Measurements from ENCODE around the gene TMEM117. TPM values are rescaled to one million over a fixed set of nuclear protein-coding genes. Genes with fewer than 3 reads are reported as not detected.
A peak's percentile ranks its signal among the peaks of the same experiment; 100 is the strongest.

Gene TMEM117
- total RNA-seq, 1 donor = 10.8 TPM

- peak; percentile 63 for TF ChIP-seq CTCF (IDR thresholded peaks at IDR 0.05; ENCODE audit: insufficient read depth, low read depth, low read length)
- no peak overlapping the region for H3K4me3 ChIP-seq (ENCODE audit: low read depth, low read length)
- DNase-seq (ENCODE audit: low read depth) = peak; percentile 36
Measured at GRCh38 chr12:44000309-44000952, 164.6 kb downstream of the TMEM117 start.

GRCh38 chr12:44002607-44003006 lies 166.7 kb downstream of the TMEM117 start:
- no peak overlapping the region for H3K4me3 ChIP-seq (ENCODE audit: low read depth, low read length)
- DNase-seq (ENCODE audit: low read depth) = no peak
- TF ChIP-seq CTCF (IDR thresholded peaks at IDR 0.05; ENCODE audit: insufficient read depth, low read depth, low read length) = no peak

GRCh38 chr12:44003721-44004120 lies 167.8 kb downstream of the TMEM117 start:
- TF ChIP-seq CTCF (IDR thresholded peaks at IDR 0.05; ENCODE audit: insufficient read depth, low read depth, low read length) = no peak
- H3K4me3 ChIP-seq (ENCODE audit: low read depth, low read length) = no peak overlapping the region
- no peak for DNase-seq (ENCODE audit: low read depth)

- no peak overlapping the region for H3K4me3 ChIP-seq (ENCODE audit: low read depth, low read length)
- TF ChIP-seq CTCF (IDR thresholded peaks at IDR 0.05; ENCODE audit: insufficient read depth, low read depth, low read length) = peak; percentile 52
- peak; percentile 51 for DNase-seq (ENCODE audit: low read depth)
Measured at GRCh38 chr12:44015333-44015941, 179.6 kb downstream of the TMEM117 start.

- no peak for DNase-seq (ENCODE audit: low read depth)
- TF ChIP-seq CTCF (IDR thresholded peaks at IDR 0.05; ENCODE audit: insufficient read depth, low read depth, low read length) = no peak
- H3K4me3 ChIP-seq (ENCODE audit: low read depth, low read length) = no peak overlapping the region
Measured at GRCh38 chr12:44017216-44017615, 181.3 kb downstream of the TMEM117 start.

- no peak for TF ChIP-seq CTCF (IDR thresholded peaks at IDR 0.05; ENCODE audit: insufficient read depth, low read depth, low read length)
- no peak overlapping the region for H3K4me3 ChIP-seq (ENCODE audit: low read depth, low read length)
- no peak for DNase-seq (ENCODE audit: low read depth)
Measured at GRCh38 chr12:44019118-44019517, 183.2 kb downstream of the TMEM117 start.

Data from fibroblast of villous mesenchyme (primary cell).